Activated T-cell treated with anti-CD3 and anti-CD28 coated beads for 4 hours (primary cell): ENCODE results near the gene GOLIM4.

Experiments
- DNase-seq: peaks from one replicate; pipeline ENCODE4 v3.0.0-alpha.2; 2020

GOLIM4 gene

GRCh38 chr3:168096210-168096652 lies 507 bp upstream of the GOLIM4 start:
- DNase-seq, result no peak

GRCh38 chr3:168094877-168095610 lies 680 bp downstream of the GOLIM4 start:
- DNase-seq, result no peak

GRCh38 chr3:168094580-168094876 lies 1.2 kb downstream of the GOLIM4 start:
- no peak for DNase-seq

- DNase-seq, result no peak
Measured at GRCh38 chr3:168093790-168094189, 1.9 kb downstream of the GOLIM4 start.

- no peak for DNase-seq
Measured at GRCh38 chr3:168093229-168093628, 2.5 kb downstream of the GOLIM4 start.

- DNase-seq, result no peak
Measured at GRCh38 chr3:168091941-168092340, 3.8 kb downstream of the GOLIM4 start.

GRCh38 chr3:168091302-168091858 lies 4.3 kb downstream of the GOLIM4 start:
- no peak for DNase-seq

GRCh38 chr3:168090306-168091085 lies 5.2 kb downstream of the GOLIM4 start:
- DNase-seq, result no peak

GRCh38 chr3:168089179-168089771 lies 6.4 kb downstream of the GOLIM4 start:
- no peak for DNase-seq

- no peak for DNase-seq
Measured at GRCh38 chr3:168088106-168088720, 7.5 kb downstream of the GOLIM4 start.

GRCh38 chr3:168087539-168087938 lies 8.2 kb downstream of the GOLIM4 start:
- no peak for DNase-seq

- no peak for DNase-seq
Measured at GRCh38 chr3:168086541-168087260, 9.0 kb downstream of the GOLIM4 start.

GRCh38 chr3:168085491-168086119 lies 10.1 kb downstream of the GOLIM4 start:
- DNase-seq, result no peak

- no peak for DNase-seq
Measured at GRCh38 chr3:168083906-168084305, 11.8 kb downstream of the GOLIM4 start.

GRCh38 chr3:168081856-168082255 lies 13.9 kb downstream of the GOLIM4 start:
- DNase-seq, result no peak

GRCh38 chr3:168081171-168081771 lies 14.5 kb downstream of the GOLIM4 start:
- DNase-seq, result no peak

- DNase-seq, result no peak
Measured at GRCh38 chr3:168080499-168081170, 15.1 kb downstream of the GOLIM4 start.

GRCh38 chr3:168080022-168080421 lies 15.7 kb downstream of the GOLIM4 start:
- DNase-seq, result no peak

- no peak for DNase-seq
Measured at GRCh38 chr3:168077091-168077490, 18.6 kb downstream of the GOLIM4 start.

- DNase-seq, result no peak
Measured at GRCh38 chr3:168073842-168074605, 21.7 kb downstream of the GOLIM4 start.
